ENCODE results near the gene CDADC1.
"Not testable (repeated sequence)": the region's sequence is repeated elsewhere in the genome, so short reads cannot be mapped to it uniquely, and the experiment has no call there.

CDADC1 gene

GRCh38 chr13:49311816-49312215 is 64.1 kb downstream of the CDADC1 start:
- FAIRE-seq: no peak

GRCh38 chr13:49314344-49314882 is 66.7 kb downstream of the CDADC1 start:
- FAIRE-seq: peak; percentile 28
- peak; percentile 52 for DNase-seq (ENCODE audit: low spot score)

More at GRCh38 chr13:49311816-49312215, 64.1 kb downstream of the CDADC1 start:
- no peak for DNase-seq (ENCODE audit: low spot score)

- no peak for FAIRE-seq
- peak; percentile 35 for DNase-seq (ENCODE audit: low spot score)
Measured at GRCh38 chr13:49315036-49315565, 67.4 kb downstream of the CDADC1 start.

- DNase-seq (ENCODE audit: low spot score) (no peak), FAIRE-seq (no peak)
Measured at GRCh38 chr13:49315756-49316482, 68.2 kb downstream of the CDADC1 start.

- FAIRE-seq (no peak), DNase-seq (ENCODE audit: low spot score) (no peak)
Measured at GRCh38 chr13:49319551-49319950, 71.8 kb downstream of the CDADC1 start.

GRCh38 chr13:49319951-49320350 is 72.2 kb downstream of the CDADC1 start:
- no peak for DNase-seq (ENCODE audit: low spot score)
- FAIRE-seq: no peak

- no peak for DNase-seq (ENCODE audit: low spot score)
- FAIRE-seq: no peak
Measured at GRCh38 chr13:49320975-49321374, 73.2 kb downstream of the CDADC1 start.

- DNase-seq (ENCODE audit: low spot score) (no peak), FAIRE-seq (no peak)
Measured at GRCh38 chr13:49322702-49323101, 75.0 kb downstream of the CDADC1 start.

GRCh38 chr13:49323344-49323743 is 75.6 kb downstream of the CDADC1 start:
- no peak for DNase-seq (ENCODE audit: low spot score)
- FAIRE-seq: no peak

- FAIRE-seq: no peak
- DNase-seq (ENCODE audit: low spot score): no peak
Measured at GRCh38 chr13:49326222-49326917, 78.6 kb downstream of the CDADC1 start.

GRCh38 chr13:49327145-49327544 is 79.4 kb downstream of the CDADC1 start:
- DNase-seq (ENCODE audit: low spot score); FAIRE-seq: not testable (repeated sequence)

GRCh38 chr13:49329831-49330545 is 82.3 kb downstream of the CDADC1 start:
- DNase-seq (ENCODE audit: low spot score) (no peak), FAIRE-seq (no peak)

GRCh38 chr13:49330546-49330864 is 82.8 kb downstream of the CDADC1 start:
- DNase-seq (ENCODE audit: low spot score) (no peak), FAIRE-seq (peak; percentile 22)

GRCh38 chr13:49336655-49337054 is 88.9 kb downstream of the CDADC1 start:
- no peak for FAIRE-seq
- no peak for DNase-seq (ENCODE audit: low spot score)

- DNase-seq (ENCODE audit: low spot score) (no peak), FAIRE-seq (no peak)
Measured at GRCh38 chr13:49340161-49340560, 92.4 kb downstream of the CDADC1 start.

GRCh38 chr13:49341517-49341916 is 93.8 kb downstream of the CDADC1 start:
- no peak for DNase-seq (ENCODE audit: low spot score)
- FAIRE-seq: no peak

GRCh38 chr13:49341941-49342340 is 94.2 kb downstream of the CDADC1 start:
- DNase-seq (ENCODE audit: low spot score) (no peak), FAIRE-seq (no peak)

- DNase-seq (ENCODE audit: low spot score): no peak
- no peak for FAIRE-seq
Measured at GRCh38 chr13:49342454-49342853, 94.7 kb downstream of the CDADC1 start.

Data from RCC 7860 (cell line).